IMR-90 (cell line): ENCODE measurements around the gene DNPH1. TPM values are rescaled to one million over a fixed set of nuclear protein-coding genes. Genes with fewer than 3 reads are reported as not detected.

Experiments used
- ATAC-seq: fragments of 200-7000 bp; cut with Tn5 transposase; 2 replicates; pipeline ENCODE4 v1.9.1; 2020; ENCODE audit warnings: low read depth, mild to moderate bottlenecking, moderate library complexity
- BruUV-seq: library from RNA; stranded (reverse); fragments of 400-500 nt; replicated peaks from 2 replicates; lab custom pipeline; 2021; lab: Mats Ljungman, UMichigan
- CTCF ChIA-PET: fragments of 300-600 bp; formaldehyde crosslinking; extraction: SDS; loops from one replicate; lab custom pipeline; 2021; ENCODE audit warnings: antibody characterized with exemption; lab: Yijun Ruan, JAX
- POLR2A ChIA-PET: fragments of 300-600 bp; sonication (Branson Sonifier 250); formaldehyde crosslinking; loops from one replicate; lab custom pipeline; 2022; ENCODE audit warnings: antibody characterized with exemption; ENCODE audit not compliant: unreplicated experiment; lab: Charles Lee
- DNase-seq: peaks from one replicate; pipeline ENCODE4 v3.0.0; 2013
- H2AFZ ChIP-seq: replicated peaks from 2 replicates; pipeline ENCODE3; 2013; ENCODE audit warnings: low read length, mild to moderate bottlenecking; ENCODE audit not compliant: poor library complexity
- H2AK5ac ChIP-seq: 2 replicates; pipeline ENCODE4 v1.6.1; 2013; ENCODE audit warnings: low read depth, low read length, inconsistent platforms
- H2AK9ac ChIP-seq: replicated peaks from 2 replicates; pipeline ENCODE3; 2013; ENCODE audit warnings: mild to moderate bottlenecking, low read depth, low read length, moderate library complexity; ENCODE audit not compliant: poor library complexity
- H2BK120ac ChIP-seq: 2 replicates; pipeline ENCODE4 v1.6.1; 2013; ENCODE audit warnings: low read depth, low read length, inconsistent platforms
- H2BK15ac ChIP-seq: 3 replicates; pipeline ENCODE4 v1.6.1; 2013; ENCODE audit warnings: low read depth, low read length, inconsistent platforms
- H2BK20ac ChIP-seq: 2 replicates; pipeline ENCODE4 v1.6.1; 2013; ENCODE audit warnings: low read depth, mild to moderate bottlenecking, inconsistent platforms, low read length, moderate library complexity
- H2BK5ac ChIP-seq: 2 replicates; pipeline ENCODE4 v1.6.1; 2013; ENCODE audit warnings: mild to moderate bottlenecking, low read depth, low read length, inconsistent platforms; ENCODE audit not compliant: poor library complexity, severe bottlenecking
- H3K14ac ChIP-seq: replicated peaks from 2 replicates; pipeline ENCODE4 v1.6.1; 2013; ENCODE audit warnings: low read depth, low read length, inconsistent platforms
- H3K18ac ChIP-seq: 2 replicates; pipeline ENCODE4 v1.6.1; 2013; ENCODE audit warnings: low read depth, low read length, control low read depth
- H3K23ac ChIP-seq: 2 replicates; pipeline ENCODE4 v1.6.1; 2013; ENCODE audit warnings: low read depth, low read length, inconsistent platforms
- H3K27ac ChIP-seq: 2 replicates; pipeline ENCODE4 v1.5.1; 2013; ENCODE audit warnings: mild to moderate bottlenecking, control low read depth, low read length; ENCODE audit not compliant: insufficient read depth
- H3K27me3 ChIP-seq: 2 replicates; pipeline ENCODE4 v1.6.1; 2013; ENCODE audit warnings: low read length; ENCODE audit not compliant: control insufficient read depth, insufficient read depth
- H3K36me3 ChIP-seq: 2 replicates; pipeline ENCODE4 v1.6.1; 2013; ENCODE audit warnings: low read length, mixed read lengths; ENCODE audit not compliant: control insufficient read depth, insufficient read depth
- H3K4ac ChIP-seq: 2 replicates; pipeline ENCODE4 v1.6.1; 2013; ENCODE audit warnings: low read depth, low read length, inconsistent platforms
- H3K4me1 ChIP-seq: 2 replicates; pipeline ENCODE4 v1.6.1; 2013; ENCODE audit warnings: low read length, mixed read lengths; ENCODE audit not compliant: control insufficient read depth, insufficient read depth
- H3K4me2 ChIP-seq: 2 replicates; pipeline ENCODE4 v1.6.1; 2013; ENCODE audit warnings: low read depth, mild to moderate bottlenecking, control low read depth, low read length, moderate library complexity
- H3K4me3 ChIP-seq: 2 replicates; pipeline ENCODE4 v1.5.1; 2013; ENCODE audit warnings: low read depth, mild to moderate bottlenecking, control low read depth, low read length, moderate library complexity; ENCODE audit not compliant: insufficient read depth
- H3K56ac ChIP-seq: 2 replicates; pipeline ENCODE4 v1.6.1; 2013; ENCODE audit warnings: low read length, inconsistent platforms; ENCODE audit not compliant: insufficient read depth; ENCODE audit errors: extremely low read depth
- H3K79me1 ChIP-seq, 2 experiments: 2 replicates each; pipeline ENCODE4 v1.6.1; 2013; ENCODE audit warnings: low read length in 2 of 2, inconsistent platforms in 1 of 2, low read depth in 1 of 2
- H3K9ac ChIP-seq: 2 replicates; pipeline ENCODE4 v1.6.1; 2013; ENCODE audit warnings: low read depth, low read length, control low read depth
- H3K9me1 ChIP-seq: 2 replicates; pipeline ENCODE4 v1.6.1; 2013; ENCODE audit warnings: low read length, inconsistent platforms; ENCODE audit not compliant: insufficient read depth
- H3K9me3 ChIP-seq: 2 replicates; pipeline ENCODE4 v1.6.1; 2013; ENCODE audit warnings: low read length; ENCODE audit not compliant: control insufficient read depth, insufficient read depth
- H4K20me1 ChIP-seq: 2 replicates; pipeline ENCODE4 v1.6.1; 2013; ENCODE audit warnings: low read length, inconsistent platforms; ENCODE audit not compliant: insufficient read depth
- H4K5ac ChIP-seq: 2 replicates; pipeline ENCODE4 v1.6.1; 2013; ENCODE audit warnings: mild to moderate bottlenecking, low read depth, low read length, control low read depth
- H4K8ac ChIP-seq, 2 experiments: 2 replicates each; pipeline ENCODE4 v1.6.1; 2013; ENCODE audit warnings: low read depth in 2 of 2, low read length in 2 of 2, control low read depth in 1 of 2, inconsistent platforms in 1 of 2
- H4K91ac ChIP-seq: 2 replicates; pipeline ENCODE4 v1.6.1; 2013; ENCODE audit warnings: low read depth, low read length, inconsistent platforms; ENCODE audit not compliant: insufficient read depth
- CEBPB ChIP-seq: IDR thresholded peaks from 2 replicates; pipeline ENCODE4 v1.6.1; 2012; ENCODE audit warnings: low read depth, low read length, improper control_type of control experiment
- CHD1 ChIP-seq: IDR thresholded peaks from 2 replicates; pipeline ENCODE4 v1.6.1; 2012; ENCODE audit warnings: low read depth, low read length, improper control_type of control experiment
- CTCF ChIP-seq: conservative IDR thresholded peaks from 2 replicates; pipeline ENCODE4 v1.5.1; 2012; ENCODE audit warnings: mild to moderate bottlenecking, low read depth, low read length, improper control_type of control experiment
- MXI1 ChIP-seq: IDR thresholded peaks from 2 replicates; pipeline ENCODE4 v1.6.1; 2012; ENCODE audit warnings: low read depth, mild to moderate bottlenecking, low read length, moderate library complexity, borderline replicate concordance
- RAD21 ChIP-seq: IDR thresholded peaks from 2 replicates; pipeline ENCODE4 v1.6.1; 2012; ENCODE audit warnings: low read length, improper control_type of control experiment
- WGBS, 2 experiments: methylation state at CpG; one replicate each; pipeline versions ENCODE4 v1.1.5 to v1.1.7; 2013; ENCODE audit warnings: missing lambda C conversion rate in 2 of 2; ENCODE audit not compliant: insufficient read length in 1 of 2; ENCODE audit errors: extremely low coverage in 2 of 2; 5-methylcytosine and 5-hydroxymethylcytosine counted together
- dilution Hi-C: fragments of 300-500 bp; cut with HindIII; formaldehyde crosslinking; loops from one replicate; pipeline ENCODE4 v1.14.3; 2018; ENCODE audit warnings: low sequenced_read_pairs; ENCODE audit not compliant: unreplicated experiment
- in situ Hi-C: fragments of 300-500 bp; cut with MboI; formaldehyde crosslinking; loops from 3 replicates; pipeline ENCODE4 v1.14.3; 2019; ENCODE audit warnings: low sequenced_read_pairs, inconsistent platforms, mixed read lengths
- intact Hi-C: fragments of 100-400 bp; cut with micrococcal nuclease; formaldehyde crosslinking; loops from 2 replicates; pipeline ENCODE4 v1.10.0; 2022
- polyA plus RNA-seq, 3 experiments: library from polyadenylated mRNA; depleted of rRNA; stranded (reverse); fragments of >200 nt; gene quantifications; 2 replicates each; pipeline ENCODE4 v1.2.3, GENCODE V29; 2012; ENCODE audit warnings: low replicate concordance in 1 of 3
- total RNA-seq: library from RNA; depleted of rRNA; stranded (reverse); fragments of >200 nt; gene quantifications from 2 replicates; pipeline ENCODE4 v1.2.3, GENCODE V29; 2012

The DNPH1 gene
- total and polyA plus RNA-seq, 2 of the 4 experiments (the other 2 are of a cell fraction): 19.0 to 47.8 TPM

GRCh38 chr6:43257367-43258145 is 28.3 kb upstream of the DNPH1 start:
- Histone ChIP-seq H2BK15ac (no peak overlapping the region), H2BK5ac (no peak overlapping the region), H2AFZ (peak overlapping the region; percentile 39), H3K4me1 (no peaks in the 10 kb centered on the region), H4K91ac (no peak overlapping the region), H2AK9ac (no peak overlapping the region), H3K9me1 (no peaks in the 10 kb centered on the region), H4K20me1 (no peaks in the 10 kb centered on the region), H3K9me3 (no peaks in the 10 kb centered on the region), H3K27me3 (peaks cover 48% of the 10 kb centered on the region), H3K9ac (no peak overlapping the region), H3K18ac (no peak overlapping the region), H3K4me2 (no peak overlapping the region), H3K36me3 (no peaks in the 10 kb centered on the region), H3K4ac (no peak overlapping the region), H3K56ac (no peak overlapping the region), H3K4me3 (no peak overlapping the region), H3K23ac (no peak overlapping the region), H3K14ac (no peak overlapping the region), H3K27ac (no peak overlapping the region), H3K79me1 (no peaks in the 10 kb centered on the region), H4K5ac (no peak overlapping the region), H2AK5ac (no peak overlapping the region), H4K8ac (no peak overlapping the region), H2BK120ac (no peak overlapping the region), H2BK20ac (no peak overlapping the region)
- ChIA-PET CTCF (no interaction called here), POLR2A (no interaction called here)
- DNase-seq (no peak), ATAC-seq (no peak)
- intact Hi-C loops: no loop called here
- in situ Hi-C loops: loop anchor here (5.0 kb wide), 1 partner anchor 235 kb away; no protein-coding TSS in a partner anchor
- WGBS, 2 experiments: 60% methylated on average over 1 of the region's 12 CpGs; no CpG with 5 or more reads in 1 of the 2 experiments
- BruUV-seq: no TSS peak
- dilution Hi-C loops: no loop called here
- no peak for TF ChIP-seq CEBPB
- TF ChIP-seq CTCF: no peak
- TF ChIP-seq CHD1: no peak
- TF ChIP-seq RAD21: no peak
- TF ChIP-seq MXI1: no peak
